Thoracic aorta (tissue), 2 donors: ENCODE results near the gene FAM3C. TPM values are rescaled to one million over a fixed set of nuclear protein-coding genes. Genes with fewer than 3 reads are reported as not detected.

Experiments used
- ATAC-seq: fragments of 150-250 bp; one replicate; pipeline ENCODE4 v1.8.0; 2017; ENCODE audit warnings: low read depth; ENCODE audit not compliant: insufficient number of reproducible peaks, low FRiP score
- DNase-seq: peaks from one replicate; pipeline ENCODE4 v3.0.0-alpha.2; 2020; ENCODE audit warnings: low spot score
- H3K27ac ChIP-seq, 2 donors: fragments of 200-600 bp; sonication (generic); 1 replicate in 1 of 2; 2 replicates in 1 of 2; pipeline ENCODE4 v1.5.1; 2016; ENCODE audit warnings: mild to moderate bottlenecking in 2 of 2, moderate library complexity in 2 of 2
- H3K27me3 ChIP-seq: fragments of 200-600 bp; sonication (generic); replicated peaks from 2 replicates; pipeline ENCODE4 v1.6.0; 2016; ENCODE audit warnings: mild to moderate bottlenecking; ENCODE audit not compliant: insufficient read depth
- H3K36me3 ChIP-seq: fragments of 200-600 bp; sonication (generic); one replicate; pipeline ENCODE4 v1.5.1; 2016
- H3K4me1 ChIP-seq, 2 donors: fragments of 200-600 bp; sonication (generic); 1 replicate in 1 of 2; 2 replicates in 1 of 2; pipeline versions ENCODE4 v1.5.1 to v1.6.0; 2016; ENCODE audit warnings: low read depth in 2 of 2, mild to moderate bottlenecking in 1 of 2; ENCODE audit not compliant: control insufficient read depth in 1 of 2
- H3K4me3 ChIP-seq: fragments of 200-600 bp; sonication (generic); 2 replicates; pipeline ENCODE4 v1.5.1; 2016; ENCODE audit warnings: mild to moderate bottlenecking
- H3K9me3 ChIP-seq: fragments of 200-600 bp; sonication (generic); 2 replicates; pipeline ENCODE4 v1.5.1; 2016
- CTCF ChIP-seq: fragments of 200-600 bp; sonication (generic); IDR thresholded peaks from one replicate; pipeline ENCODE4 v1.5.1; 2019; ENCODE audit warnings: antibody characterized with exemption
- total RNA-seq, 2 donors: library from RNA; depleted of rRNA; stranded (reverse); fragments of >200 nt; gene quantifications; one replicate each; pipeline versions ENCODE4 v1.1.0 to v1.2.3, GENCODE V29; 2016

Gene FAM3C
- total RNA-seq, 2 donors from 2014 or later = 38.9 to 50.2 TPM

GRCh38 chr7:121406944-121407343 lies 10.8 kb upstream of the FAM3C start:
- no peak for ATAC-seq
- TF ChIP-seq CTCF = no peak
- DNase-seq = no peak
- no peaks in the 10 kb centered on the region for H3K36me3 ChIP-seq
- no peaks in the 10 kb centered on the region for H3K9me3 ChIP-seq
- peaks cover 4 to 6% of the 10 kb centered on the region in 2 donors for H3K4me1 ChIP-seq
- H3K4me3 ChIP-seq = no peak overlapping the region
- no peaks in the 10 kb centered on the region for H3K27me3 ChIP-seq
- no peak overlapping the region for H3K27ac ChIP-seq

DNA sequence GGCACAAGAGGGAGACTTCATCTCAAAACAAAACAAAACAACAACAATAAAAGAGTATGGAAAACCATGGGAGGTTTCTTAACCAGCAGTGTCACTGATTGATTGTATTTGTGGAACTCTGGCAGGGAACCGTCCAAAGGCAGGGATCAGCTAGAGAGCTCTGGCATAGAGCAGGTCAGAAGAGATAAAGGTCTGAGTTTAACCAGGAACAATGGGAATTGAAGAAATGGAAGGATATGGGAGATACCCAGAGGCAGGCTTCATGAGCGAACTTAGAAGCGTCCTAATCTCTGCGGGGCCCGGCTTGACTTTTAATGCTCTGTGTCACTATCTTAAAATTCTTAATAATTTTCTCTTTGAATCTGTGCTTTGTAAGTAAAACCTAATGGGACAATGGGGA lies 10.4 kb upstream of the FAM3C start:
- Histone ChIP-seq H3K4me1 (peaks cover 4 to 6% of the 10 kb centered on the region in 2 donors), H3K27me3 (no peaks in the 10 kb centered on the region), H3K9me3 (no peaks in the 10 kb centered on the region), H3K4me3 (no peak overlapping the region), H3K36me3 (no peaks in the 10 kb centered on the region), H3K27ac (no peak overlapping the region)
- no peak for ATAC-seq
- no peak for TF ChIP-seq CTCF
- DNase-seq = no peak

- Histone ChIP-seq H3K9me3 (no peaks in the 10 kb centered on the region), H3K27ac (no peak overlapping the region), H3K4me1 (peaks cover 4 to 6% of the 10 kb centered on the region in 2 donors), H3K36me3 (no peaks in the 10 kb centered on the region), H3K27me3 (no peaks in the 10 kb centered on the region), H3K4me3 (no peak overlapping the region)
- DNase-seq = no peak
- no peak for ATAC-seq
- TF ChIP-seq CTCF = no peak
Measured at GRCh38 chr7:121404348-121404747, 8.2 kb upstream of the FAM3C start.

- DNase-seq = no peak
Measured at GRCh38 chr7:121402701-121403100, 6.6 kb upstream of the FAM3C start.

GRCh38 chr7:121401896-121402295 lies 5.8 kb upstream of the FAM3C start:
- no peak for TF ChIP-seq CTCF
- H3K27me3 ChIP-seq = no peaks in the 10 kb centered on the region
- H3K4me1 ChIP-seq = peaks cover 4 to 6% of the 10 kb centered on the region in 2 donors
- no peaks in the 10 kb centered on the region for H3K36me3 ChIP-seq
- ATAC-seq (no peak), DNase-seq (no peak)
- no peaks in the 10 kb centered on the region for H3K9me3 ChIP-seq
- no peak overlapping the region for H3K27ac ChIP-seq
- H3K4me3 ChIP-seq = no peak overlapping the region

More at GRCh38 chr7:121402701-121403100, 6.6 kb upstream of the FAM3C start:
- Histone ChIP-seq H3K27me3 (no peaks in the 10 kb centered on the region), H3K9me3 (no peaks in the 10 kb centered on the region), H3K36me3 (no peaks in the 10 kb centered on the region), H3K27ac (no peak overlapping the region), H3K4me3 (no peak overlapping the region), H3K4me1 (peaks cover 4 to 6% of the 10 kb centered on the region in 2 donors)
- no peak for TF ChIP-seq CTCF
- ATAC-seq = no peak
